H1 (cell line): ENCODE results near the gene OGFOD2. TPM values are rescaled to one million over a fixed set of nuclear protein-coding genes. Genes with fewer than 3 reads are reported as not detected.

ENCODE experiments used
- CTCF ChIA-PET: fragments of 300-600 bp; sonication (Branson Sonifier 250); formaldehyde crosslinking; loops from one replicate; lab custom pipeline; 2021; ENCODE audit not compliant: partially characterized antibody; lab: Charles Lee
- POLR2A ChIA-PET: fragments of 300-600 bp; sonication (Branson Sonifier 250); formaldehyde crosslinking; loops from one replicate; lab custom pipeline; 2021; ENCODE audit warnings: inconsistent platforms; ENCODE audit not compliant: partially characterized antibody; lab: Charles Lee
- DNase-seq, 2 experiments: peaks; one replicate each; pipeline versions ENCODE4 v3.0.0 to v3.0.0-alpha.2; 2010 to 2022; ENCODE audit warnings: low spot score in 2 of 2, low read depth in 1 of 2, mixed read lengths in 1 of 2
- FAIRE-seq: peaks from 2 replicates; lab custom pipeline; 2011; peaks lifted over from hg19 to GRCh38; lab: Jason Lieb, UNC
- H2AFZ ChIP-seq: 2 replicates; pipeline ENCODE4 v1.8.1; 2012; ENCODE audit warnings: low read length, inconsistent platforms
- H2AK5ac ChIP-seq: 2 replicates; pipeline ENCODE4 v1.6.1; 2013; ENCODE audit warnings: low read depth, low read length
- H2BK120ac ChIP-seq: replicated peaks from 2 replicates; pipeline ENCODE3; 2013; ENCODE audit warnings: low read depth, low read length, inconsistent platforms
- H2BK12ac ChIP-seq: 2 replicates; pipeline ENCODE4 v1.6.1; 2013; ENCODE audit warnings: low read depth, low read length
- H2BK15ac ChIP-seq: 2 replicates; pipeline ENCODE4 v1.6.1; 2013; ENCODE audit warnings: low read length
- H2BK20ac ChIP-seq: 2 replicates; pipeline ENCODE4 v1.6.1; 2013; ENCODE audit warnings: low read length
- H2BK5ac ChIP-seq: 2 replicates; pipeline ENCODE4 v1.6.1; 2013; ENCODE audit warnings: low read depth, low read length
- H3K14ac ChIP-seq: 2 replicates; pipeline ENCODE4 v1.6.1; 2013; ENCODE audit warnings: inconsistent platforms; ENCODE audit not compliant: insufficient read length
- H3K18ac ChIP-seq: 2 replicates; pipeline ENCODE4 v1.6.1; 2013; ENCODE audit warnings: low read length; ENCODE audit errors: extremely low read depth
- H3K23ac ChIP-seq: 2 replicates; pipeline ENCODE4 v1.6.1; 2013; ENCODE audit warnings: inconsistent platforms; ENCODE audit not compliant: insufficient read length
- H3K23me2 ChIP-seq: 2 replicates; pipeline ENCODE4 v1.6.1; 2013; ENCODE audit warnings: low read depth, low read length
- H3K27ac ChIP-seq: 2 replicates; pipeline ENCODE4 v1.6.1; 2011; ENCODE audit warnings: low read depth, low read length, inconsistent platforms
- H3K27me3 ChIP-seq, 4 experiments: replicated peaks in 1 of 4; 1 replicate in 1 of 4; 2 replicates in 3 of 4; pipeline versions ENCODE4 v1.6.1 to v1.8.1; 2011 to 2013; ENCODE audit warnings: low read length in 3 of 4, mild to moderate bottlenecking in 3 of 4, inconsistent platforms in 2 of 4, mixed read lengths in 2 of 4, moderate library complexity in 1 of 4; ENCODE audit not compliant: control insufficient read depth in 3 of 4, insufficient read depth in 3 of 4; ENCODE audit errors: extremely low read depth in 1 of 4
- H3K36me3 ChIP-seq, 4 experiments: 2 replicates each; pipeline versions ENCODE4 v1.6.1 to v1.8.1; 2011 to 2013; ENCODE audit warnings: mild to moderate bottlenecking in 4 of 4, low read length in 3 of 4, moderate library complexity in 2 of 4, control low read depth in 1 of 4, inconsistent platforms in 1 of 4; ENCODE audit not compliant: insufficient read depth in 4 of 4, control insufficient read depth in 2 of 4
- H3K4ac ChIP-seq: replicated peaks from 2 replicates; pipeline ENCODE3; 2013; ENCODE audit warnings: low read length, low read depth, mixed read lengths, inconsistent platforms; ENCODE audit not compliant: insufficient read length
- H3K4me1 ChIP-seq, 4 experiments: replicated peaks in 1 of 4; 1 replicate in 1 of 4; 2 replicates in 3 of 4; pipeline versions ENCODE4 v1.6.1 to v1.8.1; 2011 to 2013; ENCODE audit warnings: low read length in 3 of 4, inconsistent platforms in 2 of 4, mixed read lengths in 1 of 4; ENCODE audit not compliant: insufficient read depth in 4 of 4, control insufficient read depth in 3 of 4
- H3K4me2 ChIP-seq, 2 experiments: 2 replicates each; pipeline versions ENCODE4 v1.6.1 to v1.8.1; 2011 to 2013; ENCODE audit warnings: low read depth in 2 of 2, low read length in 2 of 2, control low read depth in 1 of 2, inconsistent platforms in 1 of 2, mild to moderate bottlenecking in 1 of 2; ENCODE audit not compliant: insufficient read depth in 1 of 2
- H3K4me3 ChIP-seq, 4 experiments: fragments of 200-600, 300-600 bp in 1 of 4; sonication (generic), shearing (Covaris generic), sonication (Bioruptor Twin) in 1 of 4; 2 replicates each; pipeline versions ENCODE4 v1.5.1 to v1.8.1; 2011 to 2016; ENCODE audit warnings: low read length in 4 of 4, low read depth in 3 of 4, control low read depth in 2 of 4, inconsistent platforms in 2 of 4, mild to moderate bottlenecking in 2 of 4, mixed read lengths in 1 of 4, moderate library complexity in 1 of 4; ENCODE audit not compliant: insufficient read depth in 2 of 4; ENCODE audit errors: extremely low read depth in 1 of 4
- H3K56ac ChIP-seq: replicated peaks from 2 replicates; pipeline ENCODE3; 2013; ENCODE audit warnings: low read depth, mild to moderate bottlenecking, mixed read lengths, low read length, inconsistent platforms; ENCODE audit not compliant: insufficient read length
- H3K79me1 ChIP-seq: 2 replicates; pipeline ENCODE4 v1.6.1; 2013; ENCODE audit warnings: low read depth, low read length, control low read depth
- H3K79me2 ChIP-seq, 2 experiments: 2 replicates each; pipeline versions ENCODE4 v1.6.1 to v1.8.1; 2012 to 2013; ENCODE audit warnings: low read length in 2 of 2, mild to moderate bottlenecking in 2 of 2, inconsistent platforms in 1 of 2; ENCODE audit not compliant: insufficient read depth in 2 of 2, control insufficient read depth in 1 of 2
- H3K9ac ChIP-seq, 4 experiments: replicated peaks in 1 of 4; 1 replicate in 1 of 4; 2 replicates in 3 of 4; pipeline versions ENCODE4 v1.6.1 to v1.8.1; 2011 to 2013; ENCODE audit warnings: low read depth in 3 of 4, low read length in 3 of 4, control low read depth in 2 of 4, mild to moderate bottlenecking in 2 of 4, moderate library complexity in 2 of 4, inconsistent platforms in 1 of 4; ENCODE audit errors: extremely low read depth in 1 of 4
- H3K9me3 ChIP-seq, 2 experiments: 2 replicates each; pipeline versions ENCODE4 v1.6.1 to v1.8.1; 2012 to 2013; ENCODE audit warnings: mild to moderate bottlenecking in 2 of 2, moderate library complexity in 2 of 2, control low read depth in 1 of 2, inconsistent platforms in 1 of 2, low read depth in 1 of 2, low read length in 1 of 2, mixed read lengths in 1 of 2; ENCODE audit not compliant: insufficient read depth in 2 of 2
- H4K20me1 ChIP-seq, 2 experiments: replicated peaks in 1 of 2; 2 replicates each; pipeline versions ENCODE3 to v1.8.1; 2011 to 2013; ENCODE audit warnings: inconsistent platforms in 2 of 2, low read length in 2 of 2, mild to moderate bottlenecking in 1 of 2; ENCODE audit not compliant: insufficient read depth in 2 of 2, control insufficient read depth in 1 of 2
- H4K5ac ChIP-seq: 2 replicates; pipeline ENCODE4 v1.6.1; 2013; ENCODE audit warnings: low read length, low read depth, mixed read lengths, inconsistent platforms; ENCODE audit not compliant: insufficient read length
- H4K8ac ChIP-seq: 2 replicates; pipeline ENCODE4 v1.8.0; 2013; ENCODE audit warnings: mild to moderate bottlenecking, moderate library complexity, low read length, inconsistent platforms; ENCODE audit not compliant: insufficient read depth; ENCODE audit errors: extremely low read depth
- H4K91ac ChIP-seq: replicated peaks from 2 replicates; pipeline ENCODE3; 2013; ENCODE audit warnings: low read length, mixed read lengths, inconsistent platforms; ENCODE audit not compliant: insufficient read length
- ATF3 ChIP-seq: IDR thresholded peaks from 2 replicates; pipeline ENCODE4 v1.6.1; 2011; ENCODE audit warnings: low read depth, mild to moderate bottlenecking, low read length; ENCODE audit not compliant: insufficient read depth
- BRCA1 ChIP-seq: IDR thresholded peaks from 2 replicates; pipeline ENCODE4 v1.6.1; 2012; ENCODE audit warnings: low read depth, low read length, improper control_type of control experiment
- CBX8 ChIP-seq: fragments of 300-800, 300-1000 bp; sonication (generic); IDR thresholded peaks from 2 replicates; pipeline ENCODE4 v1.7.1; 2016; ENCODE audit warnings: low read depth, low read length, borderline replicate concordance
- CEBPB ChIP-seq: IDR thresholded peaks from 2 replicates; pipeline ENCODE4 v1.6.1; 2012; ENCODE audit warnings: low read depth, low read length
- CHD1 ChIP-seq: IDR thresholded peaks from 2 replicates; pipeline ENCODE4 v1.6.1; 2012; ENCODE audit warnings: low read depth, low read length, improper control_type of control experiment
- GTF2F1 ChIP-seq: IDR thresholded peaks from 2 replicates; pipeline ENCODE4 v1.6.1; 2012; ENCODE audit warnings: low read depth, low read length, improper control_type of control experiment, borderline replicate concordance
- HDAC6 ChIP-seq: IDR thresholded peaks from one replicate; pipeline ENCODE4 v1.7.1; 2012; ENCODE audit warnings: low read depth, mild to moderate bottlenecking, inconsistent platforms, low read length, moderate library complexity
- NRF1 ChIP-seq: IDR thresholded peaks from 2 replicates; pipeline ENCODE4 v1.6.1; 2011; ENCODE audit warnings: mild to moderate bottlenecking, low read depth, low read length, improper control_type of control experiment
- RBBP5 ChIP-seq: IDR thresholded peaks from 2 replicates; pipeline ENCODE4 v1.7.1; 2012; ENCODE audit warnings: low read depth, mild to moderate bottlenecking, inconsistent platforms, low read length, moderate library complexity, borderline replicate concordance
- SIRT6 ChIP-seq: IDR thresholded peaks from one replicate; pipeline ENCODE4 v1.7.1; 2012; ENCODE audit warnings: low read length, inconsistent platforms
- SP1 ChIP-seq: IDR thresholded peaks from 2 replicates; pipeline ENCODE4 v1.6.1; 2011; ENCODE audit warnings: low read depth, low read length
- SP2 ChIP-seq: IDR thresholded peaks from 2 replicates; pipeline ENCODE4 v1.6.1; 2012; ENCODE audit warnings: mild to moderate bottlenecking, low read length, inconsistent platforms
- TAF7 ChIP-seq: optimal IDR thresholded peaks from 2 replicates; pipeline ENCODE3; 2011; ENCODE audit warnings: low read depth, mild to moderate bottlenecking, inconsistent platforms, low read length, moderate library complexity, borderline replicate concordance
- TCF12 ChIP-seq: IDR thresholded peaks from 2 replicates; pipeline ENCODE4 v1.6.1; 2011; ENCODE audit warnings: low read depth, mild to moderate bottlenecking, low read length
- polyA plus RNA-seq, 7 experiments: library from polyadenylated mRNA; depleted of rRNA in 3 of 7; stranded (reverse) in 5 of 7; unstranded in 2 of 7; fragments of >200 nt in 5 of 7; fragments of 200-250 nt in 2 of 7; gene quantifications; 1 replicate in 5 of 7; 2 replicates in 1 of 7; 4 replicates in 1 of 7; pipeline versions ENCODE4 v1.2.1 to v1.2.3, GENCODE V29; 2011 to 2013; ENCODE audit warnings: missing spikeins in 2 of 7, mixed read lengths in 2 of 7
- total RNA-seq: library from RNA; stranded (reverse); fragmentation: NEBNext Ultra II Directional; extraction: Animal tissue kit (Norgen Biotek cat#: 25700); gene quantifications from 2 replicates; pipeline ENCODE4 v1.2.1, GENCODE V29; 2021
- TF ChIP-seq, protein P1 (sequence below): IDR thresholded peaks from 2 replicates; pipeline ENCODE4 v1.6.1; 2011; ENCODE audit warnings: low read length, improper control_type of control experiment

The OGFOD2 gene
- total and polyA plus RNA-seq, 2 of the 8 experiments (the other 6 are each of a cell fraction or from before 2014, with no cell fraction given): 17.3 to 20.3 TPM

- Histone ChIP-seq H3K9ac (no peak overlapping the region), H3K4me3 (no peak overlapping the region), H3K79me2 (no peaks in the 10 kb centered on the region), H4K5ac (no peak overlapping the region), H3K9me3 (no peaks in the 10 kb centered on the region), H2BK20ac (no peak overlapping the region), H4K91ac (no peak overlapping the region), H3K18ac (no peak overlapping the region), H2BK120ac (no peak overlapping the region), H3K14ac (no peak overlapping the region), H3K36me3 (no peaks in the 10 kb centered on the region), H4K20me1 (peaks cover 0 to 3% of the 10 kb centered on the region in 2 experiments), H3K27me3 (no peaks in the 10 kb centered on the region), H3K56ac (no peak overlapping the region), H2BK12ac (no peak overlapping the region), H3K79me1 (no peaks in the 10 kb centered on the region), H3K4ac (peak overlapping the region; percentile 58), H3K27ac (no peak overlapping the region), H3K4me1 (peaks cover 0 to 7% (median 1%) of the 10 kb centered on the region in 4 experiments; a peak in 2 of 7 replicates), H2BK5ac (no peak overlapping the region; the same call in 1 of the 2 replicates), H4K8ac (no peak overlapping the region; the same call in 1 of the 2 replicates), H3K4me2 (no peak overlapping the region), H2AK5ac (no peak overlapping the region), H2BK15ac (no peak overlapping the region), H3K23ac (no peak overlapping the region), H2AFZ (no peak overlapping the region), H3K23me2 (no peaks in the 10 kb centered on the region)
- DNase-seq: no peak
- TF ChIP-seq RBBP5: no peak
- no peak for TF ChIP-seq CHD1
- TF ChIP-seq, protein P1, sequence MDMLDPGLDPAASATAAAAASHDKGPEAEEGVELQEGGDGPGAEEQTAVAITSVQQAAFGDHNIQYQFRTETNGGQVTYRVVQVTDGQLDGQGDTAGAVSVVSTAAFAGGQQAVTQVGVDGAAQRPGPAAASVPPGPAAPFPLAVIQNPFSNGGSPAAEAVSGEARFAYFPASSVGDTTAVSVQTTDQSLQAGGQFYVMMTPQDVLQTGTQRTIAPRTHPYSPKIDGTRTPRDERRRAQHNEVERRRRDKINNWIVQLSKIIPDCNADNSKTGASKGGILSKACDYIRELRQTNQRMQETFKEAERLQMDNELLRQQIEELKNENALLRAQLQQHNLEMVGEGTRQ: no peak
- TF ChIP-seq SP1: no peak
- no peak for TF ChIP-seq GTF2F1
- TF ChIP-seq CEBPB: no peak
- no peak for TF ChIP-seq NRF1
- no peak for TF ChIP-seq SP2
- no peak for TF ChIP-seq HDAC6
- no peak for TF ChIP-seq SIRT6
- TF ChIP-seq TCF12: no peak
- no peak for TF ChIP-seq ATF3
- TF ChIP-seq CBX8: no peak
- no peak for TF ChIP-seq BRCA1
- TF ChIP-seq TAF7: no peak
- ChIA-PET CTCF (no interaction called here), POLR2A (interaction anchor here (0.8 kb wide), 1 partner anchor 9 kb away, joined by 3 read pairs; no protein-coding TSS in a partner anchor)
- FAIRE-seq: no peak
These were observed 54.5 kb downstream of the OGFOD2 start for GRCh38 chr12:123029550-123029949.
